Measurements from ENCODE around the gene THAP2. TPM values are rescaled to one million over a fixed set of nuclear protein-coding genes. Genes with fewer than 3 reads are reported as not detected.

The THAP2 gene
- total and polyA plus RNA-seq, 10 donors = 3.1 to 8.8 (median 5.1) TPM

DNA sequence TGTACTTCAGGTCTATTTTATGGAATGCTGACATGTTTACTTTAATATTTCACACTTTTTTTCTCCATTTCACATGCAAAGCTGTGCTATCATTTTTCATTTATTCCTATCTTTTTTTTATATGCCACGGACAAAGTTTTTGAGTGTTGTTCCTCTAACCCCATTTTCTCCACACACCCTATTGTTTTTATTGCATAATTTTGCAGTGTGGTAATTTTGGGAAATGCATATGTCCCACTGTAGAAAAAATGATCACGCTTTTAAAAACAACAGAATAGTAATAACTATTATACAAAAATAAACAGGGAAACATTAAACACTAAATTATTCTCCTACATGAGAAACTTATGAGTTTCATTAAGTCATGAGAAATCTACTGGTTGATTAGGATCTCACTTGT lies 14.7 kb upstream of the THAP2 start:
- Histone ChIP-seq H3K9me3 (peaks cover 0 to 14% (median 4%) of the 10 kb centered on the region in 8 donors), H3K36me3 (peaks cover 0 to 96% (median 42%) of the 10 kb centered on the region in 6 donors), H3K4me1 (peaks cover 0 to 88% (median 40%) of the 10 kb centered on the region in 6 donors), H3K27ac (no peak overlapping the region), H3K4me3 (no peak overlapping the region), H3K27me3 (replicated peaks in 1 of 7) (no peaks in the 10 kb centered on the region)
- intact Hi-C loops (cut with DNase I; ENCODE audit: low total_unique reads) = no loop called here
- no peak for DNase-seq
- TF ChIP-seq POLR2AphosphoS5 (IDR thresholded peaks at IDR 0.05) (no peak), POLR2A (IDR thresholded peaks at IDR 0.05) (no peak)
- TF ChIP-seq, protein P1, sequence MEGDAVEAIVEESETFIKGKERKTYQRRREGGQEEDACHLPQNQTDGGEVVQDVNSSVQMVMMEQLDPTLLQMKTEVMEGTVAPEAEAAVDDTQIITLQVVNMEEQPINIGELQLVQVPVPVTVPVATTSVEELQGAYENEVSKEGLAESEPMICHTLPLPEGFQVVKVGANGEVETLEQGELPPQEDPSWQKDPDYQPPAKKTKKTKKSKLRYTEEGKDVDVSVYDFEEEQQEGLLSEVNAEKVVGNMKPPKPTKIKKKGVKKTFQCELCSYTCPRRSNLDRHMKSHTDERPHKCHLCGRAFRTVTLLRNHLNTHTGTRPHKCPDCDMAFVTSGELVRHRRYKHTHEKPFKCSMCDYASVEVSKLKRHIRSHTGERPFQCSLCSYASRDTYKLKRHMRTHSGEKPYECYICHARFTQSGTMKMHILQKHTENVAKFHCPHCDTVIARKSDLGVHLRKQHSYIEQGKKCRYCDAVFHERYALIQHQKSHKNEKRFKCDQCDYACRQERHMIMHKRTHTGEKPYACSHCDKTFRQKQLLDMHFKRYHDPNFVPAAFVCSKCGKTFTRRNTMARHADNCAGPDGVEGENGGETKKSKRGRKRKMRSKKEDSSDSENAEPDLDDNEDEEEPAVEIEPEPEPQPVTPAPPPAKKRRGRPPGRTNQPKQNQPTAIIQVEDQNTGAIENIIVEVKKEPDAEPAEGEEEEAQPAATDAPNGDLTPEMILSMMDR (IDR thresholded peaks at IDR 0.05 in 8 of 11, conservative IDR thresholded peaks at IDR 0.05 in 3 of 11) = no peak
- 55 to 85% (median 64%) methylated on average over 2 of the region's 2 CpGs for WGBS, 5 donors

DNA sequence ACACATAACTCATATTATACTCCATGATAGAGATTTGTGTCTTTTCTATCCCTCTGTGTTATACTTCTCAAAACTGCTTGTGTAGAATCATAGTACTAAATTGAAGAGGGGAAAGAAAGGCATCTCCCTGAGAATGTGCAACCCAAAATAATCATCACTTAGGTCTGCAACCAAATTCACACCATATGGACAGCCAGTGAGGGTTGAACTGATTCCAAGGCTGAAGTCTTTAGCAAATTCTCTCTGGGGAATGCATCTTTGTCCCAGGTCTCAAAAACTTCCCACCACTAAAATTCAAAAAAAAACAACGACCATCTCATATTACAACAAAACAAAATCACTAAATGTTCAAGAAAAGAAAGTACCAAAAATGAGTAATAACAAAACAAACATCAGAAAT lies 11.4 kb upstream of the THAP2 start:
- Histone ChIP-seq H3K27me3 (replicated peaks in 1 of 7) (no peaks in the 10 kb centered on the region), H3K4me1 (peaks cover 18 to 92% (median 63%) of the 10 kb centered on the region in 6 donors), H3K4me3 (no peak overlapping the region), H3K9me3 (peaks cover 0 to 14% (median 4%) of the 10 kb centered on the region in 8 donors), H3K27ac (no peak overlapping the region), H3K36me3 (peaks cover 0 to 90% (median 27%) of the 10 kb centered on the region in 6 donors)
- WGBS, 5 donors = 70 to 92% (median 85%) methylated on average over 1 of the region's 1 CpG
- intact Hi-C loops (cut with DNase I; ENCODE audit: low total_unique reads) = no loop called here
- DNase-seq = no peak
- TF ChIP-seq, protein P1 (IDR thresholded peaks at IDR 0.05 in 8 of 11, conservative IDR thresholded peaks at IDR 0.05 in 3 of 11) = no peak

DNA sequence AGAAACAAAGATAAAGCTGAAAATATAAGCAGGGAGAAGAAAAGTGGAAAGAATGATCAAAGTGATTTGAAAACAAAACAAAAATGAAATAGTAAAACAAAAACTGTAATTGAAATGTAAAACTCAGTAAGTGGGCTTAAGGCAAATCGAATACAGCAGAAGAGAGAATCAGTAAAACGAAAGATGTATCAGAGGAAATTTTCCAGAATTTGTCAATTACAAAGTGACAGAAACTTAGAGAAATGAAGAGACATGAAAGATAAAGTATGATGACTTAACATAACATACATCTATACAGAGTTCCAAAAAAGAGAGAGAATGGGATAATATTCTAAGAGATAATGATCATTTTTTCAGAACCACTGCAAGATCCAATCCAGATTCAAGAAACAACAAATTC lies 11.0 kb upstream of the THAP2 start:
- Histone ChIP-seq H3K4me1 (peaks cover 18 to 91% (median 58%) of the 10 kb centered on the region in 6 donors), H3K9me3 (peaks cover 0 to 14% (median 4%) of the 10 kb centered on the region in 8 donors), H3K27me3 (replicated peaks in 1 of 7) (no peaks in the 10 kb centered on the region), H3K36me3 (peaks cover 0 to 93% (median 29%) of the 10 kb centered on the region in 6 donors), H3K27ac (no peak overlapping the region), H3K4me3 (no peak overlapping the region)
- WGBS, 5 donors = 91 to 96% (median 95%) methylated on average over 2 of the region's 2 CpGs
- intact Hi-C loops (cut with DNase I; ENCODE audit: low total_unique reads) = no loop called here
- no peak for DNase-seq
- TF ChIP-seq, protein P1 (IDR thresholded peaks at IDR 0.05 in 8 of 11, conservative IDR thresholded peaks at IDR 0.05 in 3 of 11) = no peak
- TF ChIP-seq POLR2A (IDR thresholded peaks at IDR 0.05) = no peak
- no peak for TF ChIP-seq POLR2AphosphoS5 (IDR thresholded peaks at IDR 0.05)

DNA sequence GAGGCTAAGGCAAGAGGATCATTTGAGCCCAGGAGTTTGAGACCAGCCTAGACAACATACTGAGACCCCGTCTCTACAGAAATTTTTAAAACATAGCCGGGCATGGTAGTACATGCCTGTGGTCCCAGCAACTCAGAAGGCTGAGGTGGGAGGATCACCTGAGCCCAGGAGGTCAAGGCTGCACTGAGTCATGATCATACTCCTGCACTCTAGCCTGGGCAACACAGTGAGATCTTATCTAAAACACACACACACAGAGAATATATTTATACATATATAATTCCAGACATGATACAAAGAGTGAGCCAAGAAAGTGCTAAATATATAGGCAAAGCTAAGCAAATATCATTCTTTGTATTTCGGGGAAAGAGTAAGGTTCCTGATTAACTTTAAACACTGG lies 9.9 kb upstream of the THAP2 start:
- H3K36me3 ChIP-seq = peaks cover 0 to 96% (median 40%) of the 10 kb centered on the region in 6 donors
- H3K4me3 ChIP-seq = no peak overlapping the region
- no peaks in the 10 kb centered on the region for H3K27me3 ChIP-seq (replicated peaks in 1 of 7)
- TF ChIP-seq, protein P1 (IDR thresholded peaks at IDR 0.05 in 8 of 11, conservative IDR thresholded peaks at IDR 0.05 in 3 of 11) = no peak
- TF ChIP-seq POLR2AphosphoS5 (IDR thresholded peaks at IDR 0.05) = no peak
- TF ChIP-seq POLR2A (IDR thresholded peaks at IDR 0.05) = no peak
- H3K9me3 ChIP-seq = peaks cover 0 to 14% (median 4%) of the 10 kb centered on the region in 8 donors
- no peak overlapping the region for H3K27ac ChIP-seq
- peaks cover 18 to 85% (median 55%) of the 10 kb centered on the region in 6 donors for H3K4me1 ChIP-seq
- WGBS, 5 donors = 77 to 99% (median 80%) methylated on average over 3 of the region's 3 CpGs
- DNase-seq = no peak
- intact Hi-C loops (cut with DNase I; ENCODE audit: low total_unique reads) = no loop called here
